Kidney (tissue), 14 donors: ENCODE results near the gene ARID5B. TPM values are rescaled to one million over a fixed set of nuclear protein-coding genes. Genes with fewer than 3 reads are reported as not detected.

Source experiments
- DNase-seq, 5 donors: peaks; one replicate each; pipeline ENCODE4 v3.0.0-alpha.2; 2013 to 2020
- FAIRE-seq: peaks from 2 replicates; lab custom pipeline; 2012; peaks lifted over from hg19 to GRCh38; lab: Jason Lieb, UNC
- H3K27ac ChIP-seq, 2 donors: one replicate each; pipeline ENCODE4 v1.7.0; 2013; ENCODE audit warnings: low read depth in 2 of 2, low read length in 2 of 2, inconsistent platforms in 1 of 2
- H3K27me3 ChIP-seq: one replicate; pipeline ENCODE4 v1.7.1; 2013; ENCODE audit warnings: low read length, inconsistent platforms; ENCODE audit not compliant: control insufficient read depth, insufficient read depth
- H3K36me3 ChIP-seq, 3 donors: one replicate each; pipeline versions ENCODE4 v1.7.0 to v1.7.1; 2013; ENCODE audit warnings: low read length in 3 of 3, control low read depth in 1 of 3, inconsistent platforms in 1 of 3; ENCODE audit not compliant: insufficient read depth in 3 of 3, control insufficient read depth in 2 of 3
- H3K4me1 ChIP-seq, 3 donors: one replicate each; pipeline versions ENCODE4 v1.7.0 to v1.7.1; 2013; ENCODE audit warnings: low read length in 3 of 3, inconsistent platforms in 1 of 3, low read depth in 1 of 3; ENCODE audit not compliant: control insufficient read depth in 2 of 3, insufficient read depth in 2 of 3
- H3K4me3 ChIP-seq, 3 donors: one replicate each; pipeline versions ENCODE4 v1.7.0 to v1.8.1; 2013; ENCODE audit warnings: low read length in 3 of 3, control low read depth in 1 of 3, inconsistent platforms in 1 of 3
- H3K9ac ChIP-seq, 3 donors: one replicate each; pipeline versions ENCODE4 v1.7.0 to v1.7.1; 2013; ENCODE audit warnings: low read length in 3 of 3, control low read depth in 1 of 3, inconsistent platforms in 1 of 3
- H3K9me3 ChIP-seq, 3 donors: one replicate each; pipeline versions ENCODE4 v1.7.0 to v1.7.1; 2013; ENCODE audit warnings: low read length in 3 of 3, control low read depth in 1 of 3, inconsistent platforms in 1 of 3; ENCODE audit not compliant: control insufficient read depth in 2 of 3, insufficient read depth in 1 of 3
- intact Hi-C: fragments of 100-400 bp; cut with DNase I; formaldehyde crosslinking; loops from one replicate; pipeline ENCODE4 v1.11.1; 2022
- polyA plus RNA-seq: library from polyadenylated mRNA; stranded (reverse); fragments of 350-450 nt; fragmentation: Illumina TruSeq; extraction: RNeasy Lipid Tissue Mini Kit (QIAGEN cat#74804); gene quantifications from one replicate; pipeline ENCODE4 v1.2.3, GENCODE V29; 2014; ENCODE audit warnings: low read depth, low replicate concordance; ENCODE audit not compliant: insufficient read depth
- total RNA-seq: library from RNA; stranded (reverse); fragmentation: NEBNext Ultra II Directional; extraction: Animal tissue kit (Norgen Biotek cat#: 25700); gene quantifications from one replicate; pipeline ENCODE4 v1.2.1, GENCODE V29; 2021
- TF ChIP-seq, protein P1 (sequence below): IDR thresholded peaks from 3 replicates; pipeline ENCODE4 v1.5.1; 2012; ENCODE audit warnings: mild to moderate bottlenecking, moderate library complexity, borderline replicate concordance; ENCODE audit not compliant: insufficient read depth; ENCODE audit errors: extremely low read depth
- donor health status: control.
- donor health status: control.
- donor health status: control.
- donor health status: control.
- donor health status: control.
- donor health status: DM: yes; HTN: yes; CAD: no.
- donor health status: Normal renal cell carcinoma (clear cell type).

ARID5B gene
- total and polyA plus RNA-seq, 2 donors from 2014 or later = 8.6 to 77.9 TPM

GRCh38 chr10:61933859-61934555 lies 32.5 kb downstream of the ARID5B start:
- FAIRE-seq = no peak
- H3K9me3 ChIP-seq = no peaks in the 10 kb centered on the region
- peak in 2 of 5 donors; percentile 26 to 43 for DNase-seq
- H3K27me3 ChIP-seq = no peaks in the 10 kb centered on the region
- peaks cover 0 to 4% (median 0%) of the 10 kb centered on the region in 3 donors for H3K36me3 ChIP-seq
- no peak overlapping the region for H3K4me3 ChIP-seq
- no peak overlapping the region for H3K27ac ChIP-seq
- peaks cover 5 to 22% (median 6%) of the 10 kb centered on the region in 3 donors for H3K4me1 ChIP-seq
- no peak overlapping the region for H3K9ac ChIP-seq
- TF ChIP-seq, protein P1, sequence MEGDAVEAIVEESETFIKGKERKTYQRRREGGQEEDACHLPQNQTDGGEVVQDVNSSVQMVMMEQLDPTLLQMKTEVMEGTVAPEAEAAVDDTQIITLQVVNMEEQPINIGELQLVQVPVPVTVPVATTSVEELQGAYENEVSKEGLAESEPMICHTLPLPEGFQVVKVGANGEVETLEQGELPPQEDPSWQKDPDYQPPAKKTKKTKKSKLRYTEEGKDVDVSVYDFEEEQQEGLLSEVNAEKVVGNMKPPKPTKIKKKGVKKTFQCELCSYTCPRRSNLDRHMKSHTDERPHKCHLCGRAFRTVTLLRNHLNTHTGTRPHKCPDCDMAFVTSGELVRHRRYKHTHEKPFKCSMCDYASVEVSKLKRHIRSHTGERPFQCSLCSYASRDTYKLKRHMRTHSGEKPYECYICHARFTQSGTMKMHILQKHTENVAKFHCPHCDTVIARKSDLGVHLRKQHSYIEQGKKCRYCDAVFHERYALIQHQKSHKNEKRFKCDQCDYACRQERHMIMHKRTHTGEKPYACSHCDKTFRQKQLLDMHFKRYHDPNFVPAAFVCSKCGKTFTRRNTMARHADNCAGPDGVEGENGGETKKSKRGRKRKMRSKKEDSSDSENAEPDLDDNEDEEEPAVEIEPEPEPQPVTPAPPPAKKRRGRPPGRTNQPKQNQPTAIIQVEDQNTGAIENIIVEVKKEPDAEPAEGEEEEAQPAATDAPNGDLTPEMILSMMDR = no peak
- intact Hi-C loops = no loop called here

- peak in 2 of 5 donors; percentile 29 to 67 for DNase-seq
- Histone ChIP-seq H3K36me3 (peaks cover 0 to under 1% (median 0%) of the 10 kb centered on the region in 3 donors), H3K4me1 (peaks cover 8 to 28% (median 12%) of the 10 kb centered on the region in 3 donors), H3K27me3 (no peaks in the 10 kb centered on the region), H3K9me3 (no peaks in the 10 kb centered on the region), H3K4me3 (no peak overlapping the region), H3K27ac (no peak overlapping the region), H3K9ac (no peak overlapping the region)
- TF ChIP-seq, protein P1 = no peak
- intact Hi-C loops = no loop called here
- no peak for FAIRE-seq
Measured at GRCh38 chr10:61935077-61935476, 33.6 kb downstream of the ARID5B start.

- H3K4me3 ChIP-seq = no peak overlapping the region
- H3K4me1 ChIP-seq = peaks cover 8 to 31% (median 12%) of the 10 kb centered on the region in 3 donors
- TF ChIP-seq, protein P1 = no peak
- DNase-seq (no peak), FAIRE-seq (no peak)
- H3K27me3 ChIP-seq = no peaks in the 10 kb centered on the region
- intact Hi-C loops = no loop called here
- H3K9ac ChIP-seq = no peak overlapping the region
- peaks cover 0 to 8% (median 2%) of the 10 kb centered on the region in 3 donors for H3K36me3 ChIP-seq
- H3K9me3 ChIP-seq = no peaks in the 10 kb centered on the region
- no peak overlapping the region for H3K27ac ChIP-seq
Measured at GRCh38 chr10:61936770-61937169, 35.3 kb downstream of the ARID5B start.
